A549 (cell line): ENCODE results near the gene SLC16A1. TPM values are rescaled to one million over a fixed set of nuclear protein-coding genes. Genes with fewer than 3 reads are reported as not detected.

Experiments used
- ATAC-seq, 2 experiments: fragments of 200-7000 bp in 1 of 2; fragments of >200 bp in 1 of 2; cut with Nextera tagmentation in 1 of 2; cut with Tn5 transposase in 1 of 2; 3 replicates each; pipeline versions ENCODE4 v1.8.0 to v1.9.1; 2018 to 2020; ENCODE audit warnings: mild to moderate bottlenecking in 1 of 2, moderate library complexity in 1 of 2
- CTCF ChIA-PET: fragments of 300-600 bp; sonication (Branson Sonifier 250); formaldehyde crosslinking; extraction: SDS; loops from one replicate; lab custom pipeline; 2021; ENCODE audit warnings: antibody characterized with exemption, inconsistent platforms; lab: Yijun Ruan, JAX
- POLR2A ChIA-PET: fragments of 350-600 bp; formaldehyde crosslinking; extraction: SDS; loops from one replicate; lab custom pipeline; 2021; ENCODE audit warnings: antibody characterized with exemption, inconsistent platforms; lab: Yijun Ruan, JAX
- DNase-seq, 2 experiments: peaks; one replicate each; pipeline versions ENCODE4 v3.0.0 to v3.0.0-alpha.2; 2011 to 2016; ENCODE audit warnings: low read depth in 1 of 2, low spot score in 1 of 2
- FAIRE-seq: peaks from 2 replicates; lab custom pipeline; 2011; peaks lifted over from hg19 to GRCh38; lab: Jason Lieb, UNC
- H3K27ac ChIP-seq, 2 experiments: fragments of >200 bp; sonication (Bioruptor Twin); formaldehyde crosslinking; 3 replicates each; pipeline ENCODE4 v1.5.1; 2016 to 2017
- H3K4me1 ChIP-seq: fragments of >200 bp; sonication (Bioruptor Twin); formaldehyde crosslinking; 3 replicates; pipeline ENCODE4 v1.6.1; 2016
- H3K4me2 ChIP-seq: fragments of >200 bp; sonication (Bioruptor Twin); formaldehyde crosslinking; 3 replicates; pipeline ENCODE4 v1.6.1; 2016
- H3K4me3 ChIP-seq: fragments of >200 bp; sonication (Bioruptor Twin); formaldehyde crosslinking; 3 replicates; pipeline ENCODE4 v1.5.1; 2016
- H3K9me3 ChIP-seq: fragments of >200 bp; sonication (Bioruptor Twin); formaldehyde crosslinking; 3 replicates; pipeline ENCODE4 v1.6.1; 2016
- CHD4 ChIP-seq: fragments of 200-600 bp; sonication (generic); IDR thresholded peaks from 2 replicates; pipeline ENCODE4 v1.6.1; 2016; ENCODE audit warnings: antibody characterized with exemption, mild to moderate bottlenecking, borderline replicate concordance
- ESRRA ChIP-seq: fragments of 150-350 bp; IDR thresholded peaks from 2 replicates; pipeline ENCODE4 v1.6.1; 2014; ENCODE audit warnings: mild to moderate bottlenecking, low read length, borderline replicate concordance
- FOSB ChIP-seq: fragments of 250-450 bp; sonication (Bioruptor Pico); IDR thresholded peaks from 2 replicates; pipeline ENCODE4 v1.5.0; 2020; ENCODE audit warnings: mild to moderate bottlenecking, moderate library complexity
- FOSL2 ChIP-seq, 2 experiments: fragments of 450-650 bp in 1 of 2; fragments of >200 bp in 1 of 2; sonication (Bioruptor Twin) in 1 of 2; formaldehyde crosslinking; IDR thresholded peaks; 2 replicates each; pipeline versions ENCODE4 v1.5.0 to v1.6.1; 2016 to 2020; ENCODE audit warnings: mild to moderate bottlenecking in 1 of 2, moderate library complexity in 1 of 2
- GATA3 ChIP-seq: IDR thresholded peaks from 2 replicates; pipeline ENCODE4 v1.6.1; 2012; ENCODE audit warnings: borderline replicate concordance
- HDAC2 ChIP-seq: fragments of 200-600 bp; sonication (generic); IDR thresholded peaks from 2 replicates; pipeline ENCODE4 v1.6.1; 2016
- HEYL ChIP-seq: fragments of 250-450 bp; sonication (Bioruptor Pico); IDR thresholded peaks from 2 replicates; pipeline ENCODE4 v1.8.0; 2021; ENCODE audit warnings: mild to moderate bottlenecking, moderate library complexity
- HOXB5 ChIP-seq: fragments of 250-450 bp; sonication (Bioruptor Pico); IDR thresholded peaks from 2 replicates; pipeline ENCODE4 v1.5.0; 2020; ENCODE audit warnings: mild to moderate bottlenecking, moderate library complexity
- KDM1A ChIP-seq: fragments of 200-600 bp; sonication (generic); IDR thresholded peaks from 2 replicates; pipeline ENCODE4 v1.6.1; 2016; ENCODE audit warnings: low read depth, mild to moderate bottlenecking
- MAFK ChIP-seq: fragments of 450-650 bp; IDR thresholded peaks from 2 replicates; pipeline ENCODE4 v1.6.1; 2014; ENCODE audit not compliant: partially characterized antibody
- MAZ ChIP-seq: fragments of 150-350 bp; IDR thresholded peaks from 2 replicates; pipeline ENCODE4 v1.6.1; 2014; ENCODE audit warnings: antibody characterized with exemption, low read depth, low read length, borderline replicate concordance
- MYC ChIP-seq: IDR thresholded peaks from 2 replicates; pipeline ENCODE4 v1.6.1; 2012; ENCODE audit warnings: mild to moderate bottlenecking, inconsistent platforms, low read length, improper control_type of control experiment, borderline replicate concordance
- WGBS: methylation state at CpG from one replicate; pipeline ENCODE4 v1.1.6; 2017; ENCODE audit errors: missing lambda C conversion rate; 5-methylcytosine and 5-hydroxymethylcytosine counted together
- polyA plus RNA-seq, 4 experiments: library from polyadenylated mRNA; depleted of rRNA in 3 of 4; stranded (reverse); fragments of >200 nt; fragmentation: RNase III in 1 of 4; extraction: RNeasy Plus Mini Kit Qiagen cat#74134 plus additional on column Dnase treatment in 1 of 4; gene quantifications; 2 replicates in 3 of 4; 3 replicates in 1 of 4; pipeline ENCODE4 v1.2.3, GENCODE V29; 2011 to 2017
- TF ChIP-seq, protein P1 (sequence below): fragments of >200 bp; sonication (Bioruptor Twin); formaldehyde crosslinking; IDR thresholded peaks from 3 replicates; pipeline ENCODE4 v1.6.1; 2016
- TF ChIP-seq, protein P2 (sequence below): fragments of 450-650 bp; IDR thresholded peaks from 2 replicates; pipeline ENCODE4 v1.6.1; 2014; ENCODE audit warnings: antibody characterized with exemption
- TF ChIP-seq, protein P3 (sequence below): fragments of 150-350 bp; IDR thresholded peaks from 2 replicates; pipeline ENCODE4 v1.6.1; 2014; ENCODE audit warnings: low read depth, mild to moderate bottlenecking, low read length
- TF ChIP-seq, protein P4 (sequence below): fragments of >200 bp; sonication (Bioruptor Twin); formaldehyde crosslinking; IDR thresholded peaks from 3 replicates; pipeline ENCODE4 v1.5.1; 2016
- TF ChIP-seq, protein P5 (sequence below): IDR thresholded peaks from 2 replicates; pipeline ENCODE4 v1.6.1; 2012

Gene SLC16A1
- polyA plus RNA-seq, 2 of the 4 experiments (the other 2 are of a cell fraction), result 42.7 to 70.2 TPM

DNA sequence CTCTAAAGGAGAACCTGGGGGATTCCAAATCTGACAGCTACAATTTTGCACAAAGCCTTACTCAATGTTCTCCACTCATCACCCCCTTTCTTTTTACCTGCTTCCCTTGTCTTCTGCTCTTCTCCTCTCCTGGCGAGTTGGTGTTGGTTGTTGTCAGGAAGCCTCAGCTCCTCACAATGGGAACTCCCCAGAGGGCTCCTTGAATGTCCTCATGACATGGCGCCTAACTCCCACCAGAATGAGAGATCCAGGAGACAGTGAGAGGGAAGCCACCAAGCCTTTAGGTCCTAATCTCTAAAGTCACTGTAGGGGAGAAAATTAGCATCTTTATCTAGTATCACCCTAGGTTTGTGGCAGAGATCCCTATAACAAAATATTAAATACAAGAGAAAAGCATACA, 87.8 kb downstream of the SLC16A1 start:
- Histone ChIP-seq H3K4me1 (peaks cover 9% of the 10 kb centered on the region; the same call in 1 of the 3 replicates), H3K9me3 (no peaks in the 10 kb centered on the region), H3K4me2 (no peak overlapping the region), H3K27ac (no peak overlapping the region), H3K4me3 (no peak overlapping the region)
- FAIRE-seq (no peak), ATAC-seq (no peak), DNase-seq (no peak)
- no peak for TF ChIP-seq HEYL (CRISPR knock-in tag)
- WGBS, result 84% methylated on average over 2 of the region's 2 CpGs
- ChIA-PET POLR2A (no interaction called here), CTCF (interaction anchor here (0.6 to 5.4 kb wide), 6 partner anchors 13 to 175 kb away, joined by 3 to 31 read pairs (median 4); no protein-coding TSS in a partner anchor)

DNA sequence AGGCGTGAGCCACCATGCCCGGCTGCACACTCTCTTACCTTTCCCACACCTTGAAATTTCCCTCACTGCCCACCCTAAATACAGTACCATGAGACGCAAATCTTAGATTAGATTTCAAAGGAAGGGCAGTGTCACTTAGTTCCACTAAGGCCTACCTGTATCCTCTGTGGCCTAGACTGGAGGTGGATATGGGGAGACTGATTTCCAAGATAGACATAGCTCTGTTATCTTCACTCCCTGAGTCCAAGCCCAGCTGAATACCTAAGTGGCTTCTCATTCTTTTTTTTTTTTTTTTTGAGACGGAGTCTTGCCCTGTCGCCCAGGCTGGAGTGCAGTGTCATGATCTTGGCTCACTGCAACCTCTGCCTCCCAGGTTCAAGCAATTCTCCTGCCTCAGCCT, 89.0 kb downstream of the SLC16A1 start:
- no peak for FAIRE-seq
- WGBS, result 96% methylated on average over 5 of the region's 5 CpGs
- Histone ChIP-seq H3K9me3 (no peaks in the 10 kb centered on the region), H3K4me2 (no peak overlapping the region), H3K27ac (peak overlapping the region; percentile 7 to 47; a peak in 3 of 6 replicates), H3K4me3 (no peak overlapping the region), H3K4me1 (peaks cover 9% of the 10 kb centered on the region; the same call in 1 of the 3 replicates)
- ChIA-PET CTCF (interaction anchor here (5.4 kb wide), 1 partner anchor 14 kb away, joined by 31 read pairs; no protein-coding TSS in a partner anchor), POLR2A (interaction anchor here (0.6 kb wide), 1 partner anchor 151 kb away, joined by 3 read pairs; no protein-coding TSS in a partner anchor)
- TF ChIP-seq MYC, result no peak
- ATAC-seq, result no peak; a peak in 1 of 6 replicates
- no peak for DNase-seq

DNA sequence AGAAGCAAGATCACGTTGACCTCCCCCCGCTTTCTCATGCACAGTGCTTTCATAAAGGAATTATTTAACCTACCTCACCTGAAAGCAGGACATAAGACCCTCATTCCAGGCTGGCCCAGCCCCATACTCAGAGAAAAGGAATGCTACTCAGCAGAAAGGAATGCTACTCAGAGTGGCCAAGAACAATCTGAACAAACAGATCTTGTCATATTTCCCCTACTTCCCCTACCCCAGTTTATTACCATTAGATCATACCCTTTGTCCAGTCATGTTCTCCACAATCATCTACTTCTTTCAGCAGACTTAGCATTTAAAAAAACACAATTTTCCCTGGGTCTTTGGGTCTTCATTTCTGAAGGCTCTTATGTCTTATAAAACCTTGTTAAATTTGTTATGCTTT, 89.8 kb downstream of the SLC16A1 start:
- Histone ChIP-seq H3K27ac (peak overlapping the region; percentile 26 to 47; a peak in 3 of 6 replicates), H3K9me3 (no peaks in the 10 kb centered on the region), H3K4me1 (peaks cover 9% of the 10 kb centered on the region; the same call in 1 of the 3 replicates), H3K4me3 (no peak overlapping the region), H3K4me2 (peak overlapping the region; percentile 31)
- ATAC-seq, result peak; percentile 70 to 89; a peak in 5 of 6 replicates
- TF ChIP-seq FOSL2 (IDR thresholded peaks at IDR 0.05), result no peak
- peak; percentile 34; the same call in 1 of the 2 replicates for TF ChIP-seq FOSL2 (CRISPR knock-in tag; IDR thresholded peaks at IDR 0.05)
- TF ChIP-seq, protein P1, sequence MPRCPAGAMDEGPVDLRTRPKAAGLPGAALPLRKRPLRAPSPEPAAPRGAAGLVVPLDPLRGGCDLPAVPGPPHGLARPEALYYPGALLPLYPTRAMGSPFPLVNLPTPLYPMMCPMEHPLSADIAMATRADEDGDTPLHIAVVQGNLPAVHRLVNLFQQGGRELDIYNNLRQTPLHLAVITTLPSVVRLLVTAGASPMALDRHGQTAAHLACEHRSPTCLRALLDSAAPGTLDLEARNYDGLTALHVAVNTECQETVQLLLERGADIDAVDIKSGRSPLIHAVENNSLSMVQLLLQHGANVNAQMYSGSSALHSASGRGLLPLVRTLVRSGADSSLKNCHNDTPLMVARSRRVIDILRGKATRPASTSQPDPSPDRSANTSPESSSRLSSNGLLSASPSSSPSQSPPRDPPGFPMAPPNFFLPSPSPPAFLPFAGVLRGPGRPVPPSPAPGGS, result no peak
- no peak for TF ChIP-seq HDAC2
- TF ChIP-seq CHD4, result no peak
- peak; percentile 3 for TF ChIP-seq MAFK
- TF ChIP-seq, protein P2, sequence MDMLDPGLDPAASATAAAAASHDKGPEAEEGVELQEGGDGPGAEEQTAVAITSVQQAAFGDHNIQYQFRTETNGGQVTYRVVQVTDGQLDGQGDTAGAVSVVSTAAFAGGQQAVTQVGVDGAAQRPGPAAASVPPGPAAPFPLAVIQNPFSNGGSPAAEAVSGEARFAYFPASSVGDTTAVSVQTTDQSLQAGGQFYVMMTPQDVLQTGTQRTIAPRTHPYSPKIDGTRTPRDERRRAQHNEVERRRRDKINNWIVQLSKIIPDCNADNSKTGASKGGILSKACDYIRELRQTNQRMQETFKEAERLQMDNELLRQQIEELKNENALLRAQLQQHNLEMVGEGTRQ, result no peak
- TF ChIP-seq ESRRA, result no peak
- DNase-seq, result peak; percentile 13 to 52
- ChIA-PET CTCF (no interaction called here), POLR2A (no interaction called here)
- 66% methylated on average over 2 of the region's 2 CpGs for WGBS
- FAIRE-seq, result no peak

DNA sequence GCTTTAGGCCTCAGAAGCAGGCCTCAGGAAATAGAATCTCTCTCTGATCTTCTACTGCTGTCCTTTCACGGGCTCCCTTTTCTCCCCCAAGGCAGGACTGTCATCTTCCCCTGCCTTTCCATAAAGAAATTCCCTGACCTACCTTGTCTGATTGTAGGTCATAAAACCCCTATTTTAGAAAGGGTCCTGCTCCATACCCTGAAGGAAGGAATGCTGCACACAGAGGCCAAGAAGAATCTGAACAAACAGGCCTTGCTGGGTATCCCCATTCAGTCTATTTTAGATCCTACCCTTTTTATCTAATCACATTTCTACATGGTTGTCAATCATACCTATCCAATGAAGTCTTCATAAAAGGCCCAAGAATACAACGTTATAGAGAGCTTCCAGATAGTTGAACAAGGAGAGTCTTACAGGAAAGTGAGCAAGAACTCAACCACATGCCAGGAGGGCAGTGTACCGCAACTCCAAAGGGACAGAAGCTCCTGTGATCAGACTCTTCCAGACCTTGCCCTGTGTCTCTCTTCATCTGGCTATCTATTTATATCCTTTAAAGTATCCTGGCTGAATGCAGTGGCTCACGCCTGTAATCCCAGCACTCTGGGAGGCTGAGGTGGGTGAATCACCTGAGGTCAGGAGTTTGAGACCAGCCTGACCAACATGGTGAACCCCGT, 93.1 kb downstream of the SLC16A1 start:
- no peak for FAIRE-seq
- peaks cover 9% of the 10 kb centered on the region; the same call in 1 of the 3 replicates for H3K4me1 ChIP-seq
- no peak for ATAC-seq
- no peak overlapping the region for H3K4me3 ChIP-seq
- no peaks in the 10 kb centered on the region for H3K9me3 ChIP-seq
- POLR2A ChIA-PET, result no interaction called here
- H3K4me2 ChIP-seq, result no peak overlapping the region
- no peak for DNase-seq
- H3K27ac ChIP-seq, result no peak overlapping the region
- 77% methylated on average over 5 of the region's 5 CpGs for WGBS
- TF ChIP-seq, protein P3, sequence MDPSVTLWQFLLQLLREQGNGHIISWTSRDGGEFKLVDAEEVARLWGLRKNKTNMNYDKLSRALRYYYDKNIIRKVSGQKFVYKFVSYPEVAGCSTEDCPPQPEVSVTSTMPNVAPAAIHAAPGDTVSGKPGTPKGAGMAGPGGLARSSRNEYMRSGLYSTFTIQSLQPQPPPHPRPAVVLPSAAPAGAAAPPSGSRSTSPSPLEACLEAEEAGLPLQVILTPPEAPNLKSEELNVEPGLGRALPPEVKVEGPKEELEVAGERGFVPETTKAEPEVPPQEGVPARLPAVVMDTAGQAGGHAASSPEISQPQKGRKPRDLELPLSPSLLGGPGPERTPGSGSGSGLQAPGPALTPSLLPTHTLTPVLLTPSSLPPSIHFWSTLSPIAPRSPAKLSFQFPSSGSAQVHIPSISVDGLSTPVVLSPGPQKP, result no peak
- no peak for TF ChIP-seq MAZ
- TF ChIP-seq MAFK, result no peak
- TF ChIP-seq, protein P4, sequence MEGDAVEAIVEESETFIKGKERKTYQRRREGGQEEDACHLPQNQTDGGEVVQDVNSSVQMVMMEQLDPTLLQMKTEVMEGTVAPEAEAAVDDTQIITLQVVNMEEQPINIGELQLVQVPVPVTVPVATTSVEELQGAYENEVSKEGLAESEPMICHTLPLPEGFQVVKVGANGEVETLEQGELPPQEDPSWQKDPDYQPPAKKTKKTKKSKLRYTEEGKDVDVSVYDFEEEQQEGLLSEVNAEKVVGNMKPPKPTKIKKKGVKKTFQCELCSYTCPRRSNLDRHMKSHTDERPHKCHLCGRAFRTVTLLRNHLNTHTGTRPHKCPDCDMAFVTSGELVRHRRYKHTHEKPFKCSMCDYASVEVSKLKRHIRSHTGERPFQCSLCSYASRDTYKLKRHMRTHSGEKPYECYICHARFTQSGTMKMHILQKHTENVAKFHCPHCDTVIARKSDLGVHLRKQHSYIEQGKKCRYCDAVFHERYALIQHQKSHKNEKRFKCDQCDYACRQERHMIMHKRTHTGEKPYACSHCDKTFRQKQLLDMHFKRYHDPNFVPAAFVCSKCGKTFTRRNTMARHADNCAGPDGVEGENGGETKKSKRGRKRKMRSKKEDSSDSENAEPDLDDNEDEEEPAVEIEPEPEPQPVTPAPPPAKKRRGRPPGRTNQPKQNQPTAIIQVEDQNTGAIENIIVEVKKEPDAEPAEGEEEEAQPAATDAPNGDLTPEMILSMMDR, result no peak
- no peak for TF ChIP-seq GATA3
- no peak for TF ChIP-seq HOXB5 (CRISPR knock-in tag)
- no peak for TF ChIP-seq FOSB
- TF ChIP-seq HEYL (CRISPR knock-in tag), result no peak
- TF ChIP-seq, protein P5, sequence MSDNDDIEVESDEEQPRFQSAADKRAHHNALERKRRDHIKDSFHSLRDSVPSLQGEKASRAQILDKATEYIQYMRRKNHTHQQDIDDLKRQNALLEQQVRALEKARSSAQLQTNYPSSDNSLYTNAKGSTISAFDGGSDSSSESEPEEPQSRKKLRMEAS, result no peak
- TF ChIP-seq KDM1A, result no peak
- CTCF ChIA-PET, result no interaction called here
